NOMO-1 (cell line): ENCODE data around the gene TROAP.
"Not testable (repeated sequence)": the region's sequence is repeated elsewhere in the genome, so short reads cannot be mapped to it uniquely, and the experiment has no call there.

ENCODE experiments used
- DNase-seq, 2 experiments: peaks; one replicate each; lab custom pipeline; 2025; ENCODE audit not compliant: unreplicated experiment in 2 of 2; lab: John Stamatoyannopoulos, UW

TROAP gene, protein sequence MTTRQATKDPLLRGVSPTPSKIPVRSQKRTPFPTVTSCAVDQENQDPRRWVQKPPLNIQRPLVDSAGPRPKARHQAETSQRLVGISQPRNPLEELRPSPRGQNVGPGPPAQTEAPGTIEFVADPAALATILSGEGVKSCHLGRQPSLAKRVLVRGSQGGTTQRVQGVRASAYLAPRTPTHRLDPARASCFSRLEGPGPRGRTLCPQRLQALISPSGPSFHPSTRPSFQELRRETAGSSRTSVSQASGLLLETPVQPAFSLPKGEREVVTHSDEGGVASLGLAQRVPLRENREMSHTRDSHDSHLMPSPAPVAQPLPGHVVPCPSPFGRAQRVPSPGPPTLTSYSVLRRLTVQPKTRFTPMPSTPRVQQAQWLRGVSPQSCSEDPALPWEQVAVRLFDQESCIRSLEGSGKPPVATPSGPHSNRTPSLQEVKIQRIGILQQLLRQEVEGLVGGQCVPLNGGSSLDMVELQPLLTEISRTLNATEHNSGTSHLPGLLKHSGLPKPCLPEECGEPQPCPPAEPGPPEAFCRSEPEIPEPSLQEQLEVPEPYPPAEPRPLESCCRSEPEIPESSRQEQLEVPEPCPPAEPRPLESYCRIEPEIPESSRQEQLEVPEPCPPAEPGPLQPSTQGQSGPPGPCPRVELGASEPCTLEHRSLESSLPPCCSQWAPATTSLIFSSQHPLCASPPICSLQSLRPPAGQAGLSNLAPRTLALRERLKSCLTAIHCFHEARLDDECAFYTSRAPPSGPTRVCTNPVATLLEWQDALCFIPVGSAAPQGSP

GRCh38 chr12:49322708-49323523, at the start of gene TROAP:
Gene TROAP, plus strand, starts transcription at chr12:49323255. Its CDS starts 354 bp downstream, at chr12:49323609.
- DNase-seq, result peak; percentile 98 to 99

DNA sequence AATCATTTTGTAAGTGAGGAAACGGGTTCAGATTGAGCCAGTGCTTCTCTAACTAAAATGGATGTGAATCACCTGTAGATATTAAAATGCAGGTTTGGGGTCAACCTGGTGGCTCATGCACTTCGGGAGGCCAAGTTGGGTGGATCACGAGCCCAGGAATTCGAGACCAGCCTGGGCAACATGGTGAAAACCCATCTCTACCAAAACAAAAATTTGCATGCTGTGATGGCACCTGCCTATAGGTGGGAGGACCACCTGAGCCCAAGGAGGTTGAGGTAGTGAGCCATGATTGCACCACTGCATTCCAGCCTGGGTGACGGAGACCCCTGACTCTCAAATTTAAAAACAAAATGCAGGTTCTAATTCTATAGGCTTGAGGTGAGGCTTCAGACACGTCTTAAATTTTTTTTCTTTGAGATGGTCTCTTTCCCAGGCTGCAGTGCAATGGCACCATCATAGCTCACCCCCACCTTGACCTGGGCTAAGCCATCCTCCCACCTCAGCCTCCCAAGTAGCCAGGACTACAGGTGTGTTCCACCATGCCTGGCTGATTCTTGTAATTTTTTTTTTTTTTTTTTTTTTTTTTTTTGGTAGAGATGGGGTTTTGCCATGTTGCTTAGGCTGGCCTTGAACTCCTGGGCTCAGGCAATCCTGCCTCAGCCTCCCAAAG, 49.2 kb upstream of the TROAP start:
- no peak for DNase-seq

DNA sequence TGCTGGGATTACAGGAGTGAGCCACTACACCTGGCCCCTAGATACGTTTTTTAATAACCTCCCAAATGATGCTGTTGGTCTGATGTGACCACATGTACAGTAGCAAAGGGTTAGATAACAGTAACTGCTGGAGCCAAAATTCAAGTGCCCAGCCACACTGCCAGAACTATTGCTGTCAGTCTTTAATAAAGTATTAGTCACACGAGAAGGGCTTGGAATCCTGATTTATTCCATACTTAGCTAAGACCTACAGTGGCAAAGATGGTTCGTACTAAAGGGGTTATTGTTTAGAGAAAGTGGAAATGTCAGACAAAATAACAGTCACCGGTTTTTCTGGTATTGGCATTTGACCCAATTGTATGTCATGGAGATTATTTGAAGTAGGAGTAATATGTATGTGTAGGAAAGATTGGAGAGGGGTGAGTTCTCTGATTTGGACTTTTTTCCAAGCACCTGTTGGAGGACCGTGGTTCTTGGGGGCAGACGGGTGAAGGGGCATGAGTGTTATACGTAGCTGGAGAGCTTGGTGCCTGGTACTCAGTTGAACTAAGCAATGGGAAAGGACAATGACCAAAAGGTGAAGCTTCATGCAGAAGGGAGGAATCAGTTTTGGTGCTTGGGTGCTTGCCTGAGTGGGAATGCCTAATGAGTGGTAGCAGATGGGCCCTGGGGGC, 48.5 kb upstream of the TROAP start:
- DNase-seq, result no peak

- DNase-seq, result no peak
Observed at GRCh38 chr12:49276304-49277290, 46.5 kb upstream of the TROAP start.

- DNase-seq, result no peak
Observed at GRCh38 chr12:49277466-49277865, 45.6 kb upstream of the TROAP start.

- DNase-seq, result peak; percentile 52 to 69
Observed at GRCh38 chr12:49279706-49280159, 43.3 kb upstream of the TROAP start.

- not testable (repeated sequence) for DNase-seq
Observed at GRCh38 chr12:49280545-49280944, 42.5 kb upstream of the TROAP start.

DNA sequence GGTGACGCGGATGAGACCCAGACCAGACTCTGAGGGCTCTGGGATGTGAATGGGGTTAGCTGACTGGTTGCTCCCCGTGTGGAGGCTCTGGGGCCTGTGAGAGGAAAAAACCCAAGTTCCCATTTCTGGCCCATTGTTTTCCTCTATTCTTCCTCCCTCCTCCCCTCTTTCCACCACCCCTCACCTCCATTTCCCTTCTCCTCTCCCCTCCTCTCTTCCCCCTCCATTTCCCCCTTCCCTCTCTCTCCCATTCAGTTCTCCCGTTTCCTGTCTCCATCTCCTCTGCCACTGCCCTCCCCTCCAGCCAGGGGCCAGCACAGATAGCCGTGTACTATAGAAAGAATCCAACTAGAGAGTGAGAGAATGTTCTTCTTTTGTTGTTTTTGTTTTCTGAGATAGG, 40.8 kb upstream of the TROAP start:
- no peak for DNase-seq

- DNase-seq, result not testable (repeated sequence)
Observed at GRCh38 chr12:49282740-49283375, 40.2 kb upstream of the TROAP start.

- no peak for DNase-seq
Observed at GRCh38 chr12:49283541-49284429, 39.3 kb upstream of the TROAP start.

- no peak for DNase-seq
Observed at GRCh38 chr12:49284672-49285071, 38.4 kb upstream of the TROAP start.

DNA sequence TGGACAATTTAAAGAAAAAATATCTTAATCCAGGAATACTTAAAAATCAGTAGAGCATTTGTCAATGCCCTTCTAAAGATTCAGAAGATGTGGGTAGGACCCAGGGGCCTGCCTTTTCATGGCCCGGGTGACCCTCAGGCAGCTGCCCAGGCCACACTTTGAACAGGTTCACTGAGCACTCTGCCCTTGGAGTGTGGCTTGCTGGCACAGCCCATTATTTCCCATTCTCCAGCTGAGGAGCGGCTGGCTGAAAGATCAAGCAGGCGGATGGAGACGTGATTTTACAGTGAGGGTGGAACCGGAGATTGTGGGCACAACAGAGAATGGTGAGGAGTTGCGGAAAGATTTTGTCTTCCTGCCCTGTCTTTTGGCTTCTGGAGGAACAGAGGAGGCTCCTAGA, 35.2 kb upstream of the TROAP start:
- DNase-seq, result no peak

DNA sequence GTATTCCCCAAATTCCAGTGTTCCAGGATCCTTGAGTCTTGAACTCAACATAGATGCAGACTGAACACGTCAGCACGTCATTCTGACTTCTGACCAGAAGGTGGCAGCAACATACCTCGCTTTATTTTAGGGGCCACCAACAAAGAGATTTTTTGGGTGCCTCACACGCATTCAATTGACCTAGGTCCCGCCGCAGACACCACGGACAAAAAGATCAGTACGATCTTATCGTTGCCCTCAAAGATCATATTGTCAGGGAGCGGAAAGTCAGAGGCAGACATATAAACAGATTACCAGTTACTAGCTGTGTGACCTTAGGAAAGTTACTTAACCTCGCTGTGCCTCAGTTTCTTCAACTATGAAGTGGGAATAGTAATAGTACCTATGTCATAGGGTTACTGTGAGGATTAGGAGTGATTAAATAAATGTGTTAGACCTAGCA, 34.6 kb upstream of the TROAP start:
- peak in 1 of 2 experiments; percentile 51 for DNase-seq

GRCh38 chr12:49288922-49289555, 34.0 kb upstream of the TROAP start:
- no peak for DNase-seq

- DNase-seq, result no peak
Observed at GRCh38 chr12:49292729-49293055, 30.4 kb upstream of the TROAP start.

DNA sequence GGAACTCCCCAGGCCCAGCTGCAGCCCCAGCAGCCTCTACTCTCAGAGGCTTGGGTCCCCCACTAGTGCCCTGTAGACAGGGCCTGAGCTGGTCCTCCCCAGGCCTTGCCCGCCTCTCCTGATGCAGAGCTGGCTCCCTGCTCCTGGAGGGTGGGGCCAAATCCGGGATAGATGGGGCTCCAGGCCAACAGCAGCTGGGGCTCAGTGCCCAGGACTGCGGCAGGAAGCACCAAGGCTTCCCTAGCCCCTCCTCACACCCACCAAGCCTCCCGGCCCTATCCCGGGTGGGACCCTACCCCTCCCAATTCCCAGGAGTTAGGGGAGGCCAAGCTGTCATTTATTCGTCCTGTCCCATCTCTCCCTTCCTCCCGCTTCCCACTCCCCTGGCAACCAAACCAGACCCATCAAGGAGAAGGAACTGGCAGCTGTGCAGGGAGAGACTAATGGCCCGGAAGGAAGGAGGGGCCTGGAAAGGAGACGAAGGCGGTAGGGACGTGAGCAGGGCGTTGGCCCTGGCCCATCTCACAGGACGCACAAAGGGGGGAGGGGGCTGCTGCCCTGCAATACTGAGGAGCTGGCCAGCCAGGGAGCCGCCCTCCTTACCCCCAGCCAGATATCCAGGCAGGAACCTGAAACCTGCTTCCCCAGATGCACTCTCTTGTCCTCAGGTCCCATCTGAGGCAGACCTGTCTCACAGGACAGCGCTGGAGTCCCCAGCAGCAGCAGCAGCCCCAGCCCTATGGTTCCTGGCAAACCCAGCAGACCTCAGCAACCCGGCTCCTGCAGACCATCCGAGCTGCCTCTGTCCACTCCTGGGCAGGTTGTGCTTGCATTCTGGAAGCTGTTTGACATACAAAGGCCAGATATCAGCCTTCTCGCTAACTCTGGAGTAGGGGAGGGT, 29.7 kb upstream of the TROAP start:
- DNase-seq, result no peak
